NT2/D1 (cell line): ENCODE measurements around the gene CCKAR.

ENCODE experiments used
- YY1 ChIP-seq: IDR thresholded peaks from 2 replicates; pipeline ENCODE4 v1.6.1; 2011; ENCODE audit not compliant: insufficient read length, insufficient read depth
- ZNF274 ChIP-seq: IDR thresholded peaks from 2 replicates; pipeline ENCODE4 v1.6.1; 2011; ENCODE audit warnings: mild to moderate bottlenecking, low read depth, low read length

DNA sequence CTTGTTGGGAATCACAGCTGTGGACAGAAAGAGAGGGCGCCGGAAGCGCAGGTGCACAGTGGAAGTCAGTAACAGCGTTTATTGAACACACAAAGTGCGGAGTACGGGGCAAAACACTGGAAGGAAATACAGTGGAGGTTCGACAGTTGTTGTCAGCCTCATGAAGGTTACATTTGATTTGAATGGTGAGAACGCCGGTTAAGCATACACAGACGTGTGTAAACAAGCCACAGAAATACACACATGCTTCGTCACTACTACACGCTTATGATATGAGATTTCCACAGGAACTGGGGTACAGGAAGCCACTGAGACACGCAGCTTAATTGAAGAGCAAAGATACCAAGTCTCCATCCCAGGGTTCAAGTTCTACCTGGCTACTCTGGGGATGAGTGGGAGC, 12.0 kb downstream of the CCKAR start:
- TF ChIP-seq ZNF274 (no peak), YY1 (no peak)
